Measurements from ENCODE around the gene ADARB2.

DNA sequence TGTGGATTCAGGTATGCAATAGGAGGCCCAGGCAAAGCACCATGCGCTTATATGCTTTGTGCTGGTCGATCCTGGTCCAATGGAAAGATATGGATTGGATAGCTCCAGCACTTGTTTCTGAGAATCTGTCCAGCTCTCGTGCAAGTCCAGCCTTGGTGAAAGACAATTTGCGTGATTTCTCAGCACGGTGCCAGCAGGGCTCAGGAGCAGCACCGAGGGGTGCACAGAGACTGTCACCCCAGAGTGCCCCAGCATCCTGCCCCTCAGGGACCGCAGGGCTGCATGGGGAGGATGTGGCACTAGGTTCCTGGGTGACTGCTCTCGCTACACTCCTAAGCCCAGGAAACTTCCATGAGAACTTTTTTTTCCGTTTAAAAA, 455.9 kb downstream of the ADARB2 start:
- TF ChIP-seq, protein P1, sequence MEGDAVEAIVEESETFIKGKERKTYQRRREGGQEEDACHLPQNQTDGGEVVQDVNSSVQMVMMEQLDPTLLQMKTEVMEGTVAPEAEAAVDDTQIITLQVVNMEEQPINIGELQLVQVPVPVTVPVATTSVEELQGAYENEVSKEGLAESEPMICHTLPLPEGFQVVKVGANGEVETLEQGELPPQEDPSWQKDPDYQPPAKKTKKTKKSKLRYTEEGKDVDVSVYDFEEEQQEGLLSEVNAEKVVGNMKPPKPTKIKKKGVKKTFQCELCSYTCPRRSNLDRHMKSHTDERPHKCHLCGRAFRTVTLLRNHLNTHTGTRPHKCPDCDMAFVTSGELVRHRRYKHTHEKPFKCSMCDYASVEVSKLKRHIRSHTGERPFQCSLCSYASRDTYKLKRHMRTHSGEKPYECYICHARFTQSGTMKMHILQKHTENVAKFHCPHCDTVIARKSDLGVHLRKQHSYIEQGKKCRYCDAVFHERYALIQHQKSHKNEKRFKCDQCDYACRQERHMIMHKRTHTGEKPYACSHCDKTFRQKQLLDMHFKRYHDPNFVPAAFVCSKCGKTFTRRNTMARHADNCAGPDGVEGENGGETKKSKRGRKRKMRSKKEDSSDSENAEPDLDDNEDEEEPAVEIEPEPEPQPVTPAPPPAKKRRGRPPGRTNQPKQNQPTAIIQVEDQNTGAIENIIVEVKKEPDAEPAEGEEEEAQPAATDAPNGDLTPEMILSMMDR (IDR thresholded peaks at IDR 0.05) = no peak
- no peak for TF ChIP-seq POLR2A (IDR thresholded peaks at IDR 0.05)

All from suprapubic skin (tissue), 3 donors.